ENCODE data around the gene OR4D6. TPM values are rescaled to one million over a fixed set of nuclear protein-coding genes. Genes with fewer than 3 reads are reported as not detected.

Gene OR4D6
- polyA plus RNA-seq, 1 experiment = not detected

GRCh38 chr11:59463190-59463641 lies 6.5 kb downstream of the OR4D6 start:
- no peaks in the 10 kb centered on the region for H3K27me3 ChIP-seq (ENCODE audit: control insufficient read depth, insufficient read depth, low read length)
- no peak for TF ChIP-seq CTCF (IDR thresholded peaks at IDR 0.05; ENCODE audit: insufficient read depth, low read depth, low read length)
- ChIA-PET CTCF (interaction anchor here (0.6 to 0.9 kb wide), 2 partner anchors 13 to 61 kb away, joined by 3 read pairs; no protein-coding TSS in a partner anchor), POLR2A (no interaction called here)
- no peaks in the 10 kb centered on the region for H3K36me3 ChIP-seq (ENCODE audit: control insufficient read depth, insufficient read depth, low read length)
- no peak overlapping the region for H3K4me3 ChIP-seq (ENCODE audit: low read depth, low read length)
- DNase-seq (ENCODE audit: low read depth) = no peak

GRCh38 chr11:59473015-59473414 lies 16.3 kb downstream of the OR4D6 start, which contains the start of gene OR4D10:
Gene OR4D10, plus strand, starts transcription at chr11:59473315. Its CDS starts 4,115 bp downstream, at chr11:59477430.
- ChIA-PET POLR2A (no interaction called here), CTCF (no interaction called here)
- TF ChIP-seq CTCF (IDR thresholded peaks at IDR 0.05; ENCODE audit: insufficient read depth, low read depth, low read length) = no peak
- H3K4me3 ChIP-seq (ENCODE audit: low read depth, low read length) = no peak within 1 kb of the TSS
- H3K36me3 ChIP-seq (ENCODE audit: control insufficient read depth, insufficient read depth, low read length) = no peaks in the 10 kb centered on the region
- DNase-seq (ENCODE audit: low read depth) = no peak
- H3K27me3 ChIP-seq (ENCODE audit: control insufficient read depth, insufficient read depth, low read length) = no peaks in the 10 kb centered on the region

GRCh38 chr11:59475176-59475575 lies 18.4 kb downstream of the OR4D6 start:
- Histone ChIP-seq H3K4me3 (ENCODE audit: low read depth, low read length) (no peak overlapping the region), H3K27me3 (ENCODE audit: control insufficient read depth, insufficient read depth, low read length) (no peaks in the 10 kb centered on the region), H3K36me3 (ENCODE audit: control insufficient read depth, insufficient read depth, low read length) (no peaks in the 10 kb centered on the region)
- TF ChIP-seq CTCF (IDR thresholded peaks at IDR 0.05; ENCODE audit: insufficient read depth, low read depth, low read length) = no peak
- ChIA-PET CTCF (no interaction called here), POLR2A (no interaction called here)
- DNase-seq (ENCODE audit: low read depth) = no peak

DNA sequence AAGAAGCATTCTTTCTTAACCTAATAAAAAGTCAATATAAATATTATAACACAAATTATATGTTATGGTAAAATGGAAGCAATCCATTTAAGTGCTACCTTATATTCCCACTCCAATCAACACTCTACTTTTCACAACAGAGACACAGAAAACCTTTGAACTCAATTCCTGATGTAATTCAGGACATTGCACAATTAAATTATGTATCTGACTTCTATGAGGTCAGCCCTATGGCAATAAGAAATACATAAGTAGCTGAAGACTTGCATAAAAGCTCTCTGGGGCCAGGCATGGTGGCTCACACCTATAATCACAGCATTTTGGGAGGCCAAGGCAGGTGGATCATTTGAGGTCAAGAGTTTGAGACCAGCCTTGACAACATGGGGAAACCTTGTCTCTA lies 23.1 kb downstream of the OR4D6 start:
- Histone ChIP-seq H3K36me3 (ENCODE audit: control insufficient read depth, insufficient read depth, low read length) (no peaks in the 10 kb centered on the region), H3K27me3 (ENCODE audit: control insufficient read depth, insufficient read depth, low read length) (no peaks in the 10 kb centered on the region), H3K4me3 (ENCODE audit: low read depth, low read length) (no peak overlapping the region)
- POLR2A ChIA-PET = no interaction called here
- TF ChIP-seq CTCF (IDR thresholded peaks at IDR 0.05; ENCODE audit: insufficient read depth, low read depth, low read length) = no peak
- CTCF ChIA-PET = no interaction called here
- no peak for DNase-seq (ENCODE audit: low read depth)

GRCh38 chr11:59480359-59480758 lies 23.6 kb downstream of the OR4D6 start:
- no peaks in the 10 kb centered on the region for H3K27me3 ChIP-seq (ENCODE audit: control insufficient read depth, insufficient read depth, low read length)
- ChIA-PET POLR2A (no interaction called here), CTCF (no interaction called here)
- H3K36me3 ChIP-seq (ENCODE audit: control insufficient read depth, insufficient read depth, low read length) = no peaks in the 10 kb centered on the region
- no peak for DNase-seq (ENCODE audit: low read depth)
- TF ChIP-seq CTCF (IDR thresholded peaks at IDR 0.05; ENCODE audit: insufficient read depth, low read depth, low read length) = no peak
- H3K4me3 ChIP-seq (ENCODE audit: low read depth, low read length) = no peak overlapping the region

Data from BJ (cell line).